HG03066 (cell line): ENCODE results near the gene CDC42.

ENCODE experiments used
- ATAC-seq: cut with Tn5 transposase; IDR thresholded peaks from one replicate; pipeline ENCODE4 v1.9.1; 2021; ENCODE audit warnings: low read depth; ENCODE audit not compliant: unreplicated experiment

Gene CDC42

GRCh38 chr1:22104865-22105437 lies 52.4 kb downstream of the CDC42 start:
- no peak for ATAC-seq

- ATAC-seq = no peak
These were observed 53.2 kb downstream of the CDC42 start for GRCh38 chr1:22105611-22106207.

- ATAC-seq = no peak
These were observed 54.6 kb downstream of the CDC42 start for GRCh38 chr1:22107126-22107525.

GRCh38 chr1:22108339-22109105 lies 56.0 kb downstream of the CDC42 start:
- ATAC-seq = no peak

GRCh38 chr1:22110016-22110415 lies 57.5 kb downstream of the CDC42 start:
- ATAC-seq = no peak

DNA sequence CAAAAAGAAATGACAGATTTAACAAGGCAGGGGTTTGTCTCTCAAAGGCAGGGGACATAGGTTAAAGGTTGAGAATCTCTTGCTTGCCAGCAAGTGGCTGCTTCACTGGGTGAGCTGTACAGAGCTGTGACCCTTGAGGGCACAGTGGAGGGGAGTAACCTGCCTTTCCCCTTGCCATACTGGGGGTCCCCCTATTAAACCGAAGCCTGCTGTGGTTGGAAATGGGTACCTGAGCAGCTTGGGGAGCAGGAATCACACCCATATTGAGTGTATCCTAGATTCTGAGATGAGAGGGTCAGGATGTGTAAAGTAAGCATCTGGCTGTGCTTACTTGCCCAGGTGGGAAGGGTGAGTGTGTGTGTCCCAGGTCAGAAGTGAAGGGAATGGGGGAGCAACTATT lies 58.6 kb downstream of the CDC42 start:
- ATAC-seq = no peak

- ATAC-seq = no peak
These were observed 59.1 kb downstream of the CDC42 start for GRCh38 chr1:22111620-22112019.

GRCh38 chr1:22112554-22112953 lies 60.0 kb downstream of the CDC42 start:
- no peak for ATAC-seq

GRCh38 chr1:22114083-22115012 lies 61.8 kb downstream of the CDC42 start:
- no peak for ATAC-seq

GRCh38 chr1:22115286-22115685 lies 62.8 kb downstream of the CDC42 start:
- no peak for ATAC-seq

GRCh38 chr1:22117238-22117637 lies 64.7 kb downstream of the CDC42 start:
- no peak for ATAC-seq

DNA sequence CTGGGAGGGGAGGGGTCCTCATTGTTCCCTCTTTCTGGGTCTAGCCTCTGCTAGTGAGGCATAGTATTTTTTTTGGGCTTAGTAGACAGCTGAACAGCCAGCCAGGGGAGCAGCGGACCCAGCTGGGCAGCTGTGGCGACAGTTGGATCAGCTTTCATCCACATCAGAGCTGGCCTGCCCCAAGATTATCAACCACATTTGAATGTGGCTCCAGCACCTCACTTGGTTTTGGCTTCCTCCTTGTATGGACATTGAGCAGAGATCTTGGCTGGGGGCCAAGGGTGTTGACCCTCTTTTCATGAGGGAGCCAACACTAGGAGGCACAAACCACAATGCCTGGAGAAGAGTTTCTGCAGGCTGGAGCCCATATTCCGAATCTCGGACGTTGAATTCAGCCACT lies 65.3 kb downstream of the CDC42 start:
- no peak for ATAC-seq

DNA sequence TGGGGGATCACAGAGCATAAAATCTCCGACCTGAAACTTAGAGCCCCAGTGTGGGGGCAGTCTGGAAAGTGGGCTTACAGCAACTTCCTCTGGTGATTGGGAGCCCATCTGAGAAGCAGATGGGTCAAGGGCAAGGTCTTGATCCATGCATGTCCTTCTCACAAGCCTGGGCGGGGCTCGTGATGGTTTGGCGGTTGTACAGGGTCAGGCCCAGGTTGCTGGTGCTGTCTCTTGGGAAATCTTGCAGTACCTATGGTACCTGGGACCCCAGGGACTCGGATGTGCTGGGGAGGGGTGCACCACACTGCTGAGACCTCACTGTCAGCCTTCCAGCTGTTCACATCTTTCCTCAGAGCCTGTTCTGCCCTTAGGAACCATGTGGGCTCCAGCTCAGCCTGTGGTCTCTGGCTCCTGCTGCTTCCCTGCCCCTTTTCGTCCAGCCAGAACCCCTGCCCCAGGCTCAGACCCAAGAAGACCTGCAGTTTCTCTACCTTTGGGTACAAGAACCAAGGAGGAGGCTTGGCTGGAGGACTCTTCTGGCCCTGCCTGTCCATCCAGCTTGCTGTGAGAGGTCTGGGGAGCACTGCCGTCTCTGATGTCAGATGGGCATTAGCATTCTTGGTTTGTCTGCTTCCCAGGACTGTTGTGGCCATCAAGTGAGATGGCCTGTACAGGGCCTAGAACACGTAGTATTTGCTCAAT lies 65.9 kb downstream of the CDC42 start:
- no peak for ATAC-seq

GRCh38 chr1:22119626-22120468 lies 67.3 kb downstream of the CDC42 start:
- ATAC-seq = no peak

- ATAC-seq = no peak
These were observed 67.9 kb downstream of the CDC42 start for GRCh38 chr1:22120469-22120790.

DNA sequence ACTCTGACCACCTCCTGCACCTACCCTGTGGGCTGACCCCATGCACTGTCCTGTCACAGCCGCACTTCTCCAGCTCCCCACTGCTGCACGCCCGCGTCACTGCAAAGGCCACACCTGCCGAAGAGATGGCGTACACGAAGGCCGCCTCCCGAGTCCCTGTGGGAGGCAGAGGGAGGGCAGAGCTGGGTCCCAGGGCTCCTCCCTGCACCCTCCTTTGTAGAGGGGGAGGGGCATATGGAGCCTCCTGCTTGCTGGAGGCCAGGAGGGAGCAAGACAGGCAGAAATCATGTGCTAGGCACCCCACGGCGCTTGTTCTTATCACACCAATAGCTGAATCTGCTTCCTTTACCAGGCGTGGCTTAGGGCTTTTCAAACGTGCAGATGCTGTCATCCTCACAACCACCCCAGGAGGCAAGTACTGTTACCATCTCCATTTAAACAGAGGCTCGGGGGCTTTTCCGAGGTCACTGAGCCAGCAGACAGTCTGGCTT lies 69.0 kb downstream of the CDC42 start:
- no peak for ATAC-seq

- ATAC-seq = no peak
These were observed 70.0 kb downstream of the CDC42 start for GRCh38 chr1:22122273-22123070.

GRCh38 chr1:22123071-22123390 lies 70.5 kb downstream of the CDC42 start:
- no peak for ATAC-seq

DNA sequence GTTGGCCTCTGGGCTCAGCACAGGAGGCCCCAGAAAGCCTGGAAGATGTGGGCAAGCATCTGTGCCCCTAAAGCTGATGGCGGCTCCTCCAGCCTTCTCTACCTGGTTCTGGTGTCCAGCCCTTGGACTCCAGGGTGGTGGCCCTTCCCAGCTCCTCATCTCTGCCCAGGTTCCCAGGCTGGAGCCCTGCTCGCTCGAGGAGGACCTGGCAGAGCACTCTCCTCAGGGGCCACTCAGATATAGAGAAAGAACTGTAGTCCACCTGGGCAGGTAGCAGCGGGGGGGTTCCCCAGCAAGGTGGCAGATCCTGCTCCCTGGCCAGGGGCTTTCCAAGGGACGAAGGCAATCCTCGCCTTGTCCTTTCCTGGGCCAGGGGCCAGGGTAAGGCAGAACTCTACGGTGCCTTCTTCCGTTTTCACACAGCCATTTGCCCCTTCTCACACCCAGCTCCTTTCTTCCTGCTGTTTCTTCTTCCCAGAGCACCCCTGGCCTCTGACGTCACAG lies 71.4 kb downstream of the CDC42 start:
- ATAC-seq = no peak
